Endodermal cell (in vitro differentiated cells): Measurements from ENCODE around the gene MMP11. TPM values are rescaled to one million over a fixed set of nuclear protein-coding genes. Genes with fewer than 3 reads are reported as not detected.

ENCODE experiments used
- DNase-seq: peaks from one replicate; pipeline ENCODE4 v3.0.0-alpha.2; 2017
- H3K27ac ChIP-seq: 2 replicates; pipeline ENCODE4 v1.5.1; 2013; ENCODE audit warnings: mild to moderate bottlenecking, low read depth, low read length, moderate library complexity
- H3K27me3 ChIP-seq: 2 replicates; pipeline ENCODE4 v1.6.1; 2013; ENCODE audit warnings: mild to moderate bottlenecking, low read length, moderate library complexity; ENCODE audit not compliant: insufficient read depth, control insufficient read depth, poor library complexity, severe bottlenecking
- H3K36me3 ChIP-seq: 2 replicates; pipeline ENCODE4 v1.7.0; 2013; ENCODE audit warnings: mild to moderate bottlenecking, low read length, moderate library complexity; ENCODE audit not compliant: control insufficient read depth, insufficient read depth
- H3K4me1 ChIP-seq: one replicate; pipeline ENCODE4 v1.7.0; 2013; ENCODE audit warnings: low read length; ENCODE audit not compliant: control insufficient read depth, insufficient read depth
- H3K4me3 ChIP-seq: 2 replicates; pipeline ENCODE4 v1.5.1; 2013; ENCODE audit warnings: mild to moderate bottlenecking, low read length, moderate library complexity
- H3K9ac ChIP-seq: 2 replicates; pipeline ENCODE4 v1.6.1; 2013; ENCODE audit warnings: mild to moderate bottlenecking, low read length, moderate library complexity; ENCODE audit not compliant: poor library complexity, severe bottlenecking; ENCODE audit errors: extremely low read depth
- H3K9me3 ChIP-seq: 2 replicates; pipeline ENCODE4 v1.6.1; 2013; ENCODE audit warnings: mild to moderate bottlenecking, low read length, moderate library complexity; ENCODE audit not compliant: control insufficient read depth
- H3K27ac Mint-ChIP-seq: 2 replicates; pipeline ENCODE4 v1.8.0; 2020; ENCODE audit warnings: mixed read lengths
- H3K27me3 Mint-ChIP-seq: 2 replicates; pipeline ENCODE4 v1.8.0; 2021; ENCODE audit warnings: mild to moderate bottlenecking, mixed read lengths; ENCODE audit not compliant: insufficient read depth
- H3K36me3 Mint-ChIP-seq: 2 replicates; pipeline ENCODE4 v1.8.0; 2020; ENCODE audit warnings: low read depth, mixed read lengths
- H3K4me1 Mint-ChIP-seq: 2 replicates; pipeline ENCODE4 v1.8.0; 2020; ENCODE audit warnings: mixed read lengths
- H3K4me3 Mint-ChIP-seq: 2 replicates; pipeline ENCODE4 v1.8.0; 2020; ENCODE audit warnings: mild to moderate bottlenecking, moderate library complexity, mixed read lengths
- H3K9me3 Mint-ChIP-seq: 2 replicates; pipeline ENCODE4 v1.8.0; 2020; ENCODE audit warnings: mild to moderate bottlenecking, mixed read lengths
- WGBS, 2 experiments: methylation state at CpG; one replicate each; pipeline versions ENCODE4 v1.1.5 to v1.1.7; 2013; ENCODE audit warnings: missing lambda C conversion rate in 2 of 2, mixed read lengths in 1 of 2; ENCODE audit not compliant: insufficient coverage in 1 of 2, insufficient read length in 1 of 2; 5-methylcytosine and 5-hydroxymethylcytosine counted together
- total RNA-seq, 2 donors: library from RNA; stranded (reverse); fragmentation: NEBNext Ultra II Directional in 1 of 2; extraction: Animal tissue kit (Norgen Biotek cat#: 25700) in 1 of 2; gene quantifications; 2 replicates in 1 of 2; 3 replicates in 1 of 2; pipeline ENCODE4 v1.2.1, GENCODE V29; 2021
- TF ChIP-seq, protein P1 (sequence below): fragments of 200-600 bp; sonication (generic); conservative IDR thresholded peaks from 2 replicates; pipeline ENCODE4 v1.5.0; 2021; ENCODE audit warnings: antibody characterized with exemption, mild to moderate bottlenecking

Gene MMP11
- total RNA-seq, 2 donors from 2014 or later: 9.7 to 14.3 TPM

DNA sequence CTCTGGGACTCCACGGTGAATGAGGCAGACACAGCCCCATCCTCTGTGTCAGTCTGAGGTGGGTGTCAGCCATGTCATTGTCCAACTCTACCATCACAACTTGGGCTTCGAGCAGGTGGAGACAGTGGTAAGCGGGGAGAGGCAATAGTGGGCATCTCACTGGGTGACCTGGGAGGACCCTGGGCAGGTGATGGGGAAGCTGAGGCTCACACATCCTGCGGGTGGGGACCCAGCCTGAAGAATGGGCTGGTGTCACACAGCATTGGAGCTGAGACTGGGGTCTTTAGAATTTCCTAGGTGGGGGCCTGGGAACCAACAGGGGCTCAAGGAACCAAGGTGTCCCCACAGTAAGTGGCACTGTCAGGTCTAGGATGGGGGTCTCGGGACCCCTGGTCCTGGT is 7.1 kb downstream of the MMP11 start:
- H3K9ac ChIP-seq: no peak overlapping the region
- H3K27me3 ChIP-seq: no peaks in the 10 kb centered on the region
- no peak overlapping the region for H3K4me3 ChIP-seq
- H3K27ac ChIP-seq: no peak overlapping the region
- Mint-ChIP-seq H3K4me1 (peaks cover 4% of the 10 kb centered on the region), H3K27ac (no peak overlapping the region), H3K4me3 (no peak overlapping the region), H3K36me3 (no peaks in the 10 kb centered on the region), H3K9me3 (no peaks in the 10 kb centered on the region), H3K27me3 (peaks cover 12% of the 10 kb centered on the region)
- no peaks in the 10 kb centered on the region for H3K9me3 ChIP-seq
- no peaks in the 10 kb centered on the region for H3K4me1 ChIP-seq
- TF ChIP-seq, protein P1, sequence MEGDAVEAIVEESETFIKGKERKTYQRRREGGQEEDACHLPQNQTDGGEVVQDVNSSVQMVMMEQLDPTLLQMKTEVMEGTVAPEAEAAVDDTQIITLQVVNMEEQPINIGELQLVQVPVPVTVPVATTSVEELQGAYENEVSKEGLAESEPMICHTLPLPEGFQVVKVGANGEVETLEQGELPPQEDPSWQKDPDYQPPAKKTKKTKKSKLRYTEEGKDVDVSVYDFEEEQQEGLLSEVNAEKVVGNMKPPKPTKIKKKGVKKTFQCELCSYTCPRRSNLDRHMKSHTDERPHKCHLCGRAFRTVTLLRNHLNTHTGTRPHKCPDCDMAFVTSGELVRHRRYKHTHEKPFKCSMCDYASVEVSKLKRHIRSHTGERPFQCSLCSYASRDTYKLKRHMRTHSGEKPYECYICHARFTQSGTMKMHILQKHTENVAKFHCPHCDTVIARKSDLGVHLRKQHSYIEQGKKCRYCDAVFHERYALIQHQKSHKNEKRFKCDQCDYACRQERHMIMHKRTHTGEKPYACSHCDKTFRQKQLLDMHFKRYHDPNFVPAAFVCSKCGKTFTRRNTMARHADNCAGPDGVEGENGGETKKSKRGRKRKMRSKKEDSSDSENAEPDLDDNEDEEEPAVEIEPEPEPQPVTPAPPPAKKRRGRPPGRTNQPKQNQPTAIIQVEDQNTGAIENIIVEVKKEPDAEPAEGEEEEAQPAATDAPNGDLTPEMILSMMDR: no peak
- H3K36me3 ChIP-seq: no peaks in the 10 kb centered on the region
- WGBS, 2 experiments: 90 to 100% methylated on average over 2 to 5 of the region's 5 CpGs
- DNase-seq: no peak

DNA sequence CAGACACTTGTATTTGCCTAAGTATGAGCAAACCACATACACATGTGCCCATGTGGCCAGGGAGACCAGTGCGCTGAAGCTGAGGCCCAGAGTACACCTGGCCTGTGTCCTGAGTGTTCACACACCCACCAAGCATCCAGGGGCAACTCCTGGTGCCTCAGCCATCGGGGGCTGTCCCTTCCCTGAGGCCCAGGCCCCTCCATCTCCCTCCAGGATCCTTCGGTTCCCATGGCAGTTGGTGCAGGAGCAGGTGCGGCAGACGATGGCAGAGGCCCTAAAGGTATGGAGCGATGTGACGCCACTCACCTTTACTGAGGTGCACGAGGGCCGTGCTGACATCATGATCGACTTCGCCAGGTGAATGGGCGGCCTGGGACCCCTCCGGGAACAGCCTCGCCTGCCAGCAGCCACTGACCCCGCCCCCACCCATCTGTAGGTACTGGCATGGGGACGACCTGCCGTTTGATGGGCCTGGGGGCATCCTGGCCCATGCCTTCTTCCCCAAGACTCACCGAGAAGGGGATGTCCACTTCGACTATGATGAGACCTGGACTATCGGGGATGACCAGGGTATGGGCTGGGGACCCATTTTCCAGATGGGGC is 7.6 kb downstream of the MMP11 start:
- Histone ChIP-seq H3K27ac (no peak overlapping the region), H3K4me1 (no peaks in the 10 kb centered on the region), H3K9me3 (no peaks in the 10 kb centered on the region), H3K4me3 (no peak overlapping the region), H3K27me3 (no peaks in the 10 kb centered on the region), H3K9ac (no peak overlapping the region), H3K36me3 (no peaks in the 10 kb centered on the region)
- 88 to 94% methylated on average over 19 to 20 of the region's 20 CpGs for WGBS, 2 experiments
- H3K36me3 Mint-ChIP-seq: no peaks in the 10 kb centered on the region
- no peak for DNase-seq
- no peak overlapping the region for H3K4me3 Mint-ChIP-seq
- H3K27ac Mint-ChIP-seq: no peak overlapping the region
- H3K4me1 Mint-ChIP-seq: peaks cover 1% of the 10 kb centered on the region
- TF ChIP-seq, protein P1: no peak
- peaks cover 7% of the 10 kb centered on the region for H3K27me3 Mint-ChIP-seq
- H3K9me3 Mint-ChIP-seq: no peaks in the 10 kb centered on the region

DNA sequence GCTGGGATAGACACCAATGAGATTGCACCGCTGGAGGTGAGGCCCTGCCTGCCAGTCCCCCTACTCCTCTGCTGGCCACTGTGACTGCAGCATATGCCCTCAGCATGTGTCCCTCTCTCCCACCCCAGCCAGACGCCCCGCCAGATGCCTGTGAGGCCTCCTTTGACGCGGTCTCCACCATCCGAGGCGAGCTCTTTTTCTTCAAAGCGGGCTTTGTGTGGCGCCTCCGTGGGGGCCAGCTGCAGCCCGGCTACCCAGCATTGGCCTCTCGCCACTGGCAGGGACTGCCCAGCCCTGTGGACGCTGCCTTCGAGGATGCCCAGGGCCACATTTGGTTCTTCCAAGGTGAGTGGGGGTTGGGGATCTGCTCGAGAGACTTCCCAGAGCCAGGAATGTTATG is 8.4 kb downstream of the MMP11 start:
- no peaks in the 10 kb centered on the region for H3K4me1 Mint-ChIP-seq
- WGBS, 2 experiments: 84 to 91% methylated on average over 7 to 15 of the region's 15 CpGs
- H3K4me3 Mint-ChIP-seq: no peak overlapping the region
- no peak overlapping the region for H3K27ac Mint-ChIP-seq
- H3K9me3 Mint-ChIP-seq: no peaks in the 10 kb centered on the region
- no peaks in the 10 kb centered on the region for H3K4me1 ChIP-seq
- DNase-seq: no peak
- no peaks in the 10 kb centered on the region for H3K9me3 ChIP-seq
- no peak overlapping the region for H3K27ac ChIP-seq
- no peak overlapping the region for H3K4me3 ChIP-seq
- no peaks in the 10 kb centered on the region for H3K36me3 ChIP-seq
- TF ChIP-seq, protein P1: no peak
- no peaks in the 10 kb centered on the region for H3K27me3 ChIP-seq
- no peak overlapping the region for H3K9ac ChIP-seq
- H3K36me3 Mint-ChIP-seq: no peaks in the 10 kb centered on the region
- peaks cover 3% of the 10 kb centered on the region for H3K27me3 Mint-ChIP-seq
